Panc1 (cell line): ENCODE measurements around the gene PCLO.

ENCODE experiments used
- CTCF ChIP-seq: fragments of 450-650 bp; IDR thresholded peaks from 2 replicates; pipeline ENCODE4 v1.5.1; 2017; ENCODE audit warnings: mild to moderate bottlenecking
- POLR2AphosphoS5 ChIP-seq: IDR thresholded peaks from 2 replicates; pipeline ENCODE4 v1.6.1; 2012; ENCODE audit warnings: mild to moderate bottlenecking, low read depth, low read length, moderate library complexity
- TCF7L2 ChIP-seq: IDR thresholded peaks from 2 replicates; pipeline ENCODE4 v1.6.1; 2011; ENCODE audit warnings: mild to moderate bottlenecking, low read depth, low read length, inconsistent platforms

DNA sequence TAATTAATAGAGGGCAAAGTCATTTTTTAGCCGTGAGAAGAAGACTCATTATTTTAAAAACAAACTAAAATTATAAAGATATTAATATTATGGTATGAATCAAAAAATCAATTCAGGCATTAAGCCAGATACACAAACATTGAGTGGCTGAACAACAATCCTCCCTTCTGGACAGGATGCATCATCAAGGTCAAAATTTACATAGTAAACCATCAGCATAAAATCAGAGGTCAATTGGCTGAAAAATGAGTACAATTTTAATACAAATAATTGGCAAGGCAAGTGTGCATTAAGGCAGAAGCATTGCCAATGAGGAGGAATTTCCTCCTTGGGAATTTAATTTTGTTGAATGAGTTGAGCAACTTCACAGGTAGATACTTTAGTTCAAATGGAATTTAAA lies 108.2 kb downstream of the PCLO start:
- no peak for TF ChIP-seq CTCF
- no peak for TF ChIP-seq POLR2AphosphoS5
- TF ChIP-seq TCF7L2, result no peak
